ACC112 (cell line): ENCODE results near the gene PPP1R3A.

Source experiments
- H2AFZ ChIP-seq: fragments of 200-600 bp; sonication (generic); one replicate; pipeline ENCODE4 v1.6.0; 2017; ENCODE audit warnings: antibody characterized with exemption, low read length; ENCODE audit not compliant: unreplicated experiment
- H3K27ac ChIP-seq: fragments of 200-600 bp; sonication (generic); 2 replicates; pipeline ENCODE4 v1.5.1; 2014; ENCODE audit warnings: low read depth, mild to moderate bottlenecking, antibody characterized with exemption, low read length, moderate library complexity
- H3K27me3 ChIP-seq: fragments of 200-600 bp; sonication (generic); 2 replicates; pipeline ENCODE4 v1.6.1; 2014; ENCODE audit warnings: mild to moderate bottlenecking, antibody characterized with exemption, low read length, moderate library complexity, mixed read lengths; ENCODE audit not compliant: insufficient read depth
- H3K36me3 ChIP-seq: fragments of 200-600 bp; sonication (generic); 2 replicates; pipeline ENCODE4 v1.6.1; 2016; ENCODE audit warnings: mild to moderate bottlenecking, antibody characterized with exemption, low read length, moderate library complexity, mixed read lengths; ENCODE audit not compliant: insufficient read depth
- H3K4me1 ChIP-seq: fragments of 200-600 bp; sonication (generic); one replicate; pipeline ENCODE4 v1.6.1; 2016; ENCODE audit warnings: low read length, mixed read lengths; ENCODE audit not compliant: insufficient read depth, unreplicated experiment, control insufficient read depth
- H3K4me3 ChIP-seq: fragments of 200-600 bp; sonication (generic); 2 replicates; pipeline ENCODE4 v1.5.1; 2014; ENCODE audit warnings: mild to moderate bottlenecking, low read depth, low read length
- H3K79me2 ChIP-seq: fragments of 200-600 bp; sonication (generic); one replicate; pipeline ENCODE4 v1.6.0; 2016; ENCODE audit warnings: low read length; ENCODE audit not compliant: control insufficient read depth, unreplicated experiment, insufficient read depth

Gene PPP1R3A

GRCh38 chr7:113921363-113921762 lies 2.6 kb upstream of the PPP1R3A start:
- Histone ChIP-seq H3K79me2 (no peaks in the 10 kb centered on the region), H3K4me3 (no peak overlapping the region), H3K27me3 (no peaks in the 10 kb centered on the region), H2AFZ (no peak overlapping the region), H3K27ac (no peak overlapping the region), H3K4me1 (no peaks in the 10 kb centered on the region), H3K36me3 (no peaks in the 10 kb centered on the region)

- H3K36me3 ChIP-seq, result no peaks in the 10 kb centered on the region
- H3K27ac ChIP-seq, result no peak overlapping the region
- no peaks in the 10 kb centered on the region for H3K27me3 ChIP-seq
- H2AFZ ChIP-seq, result no peak overlapping the region
- no peak overlapping the region for H3K4me3 ChIP-seq
- no peaks in the 10 kb centered on the region for H3K4me1 ChIP-seq
- no peaks in the 10 kb centered on the region for H3K79me2 ChIP-seq
These were observed 969 bp downstream of the PPP1R3A start for GRCh38 chr7:113917840-113918239.

- H3K36me3 ChIP-seq, result no peaks in the 10 kb centered on the region
- no peaks in the 10 kb centered on the region for H3K79me2 ChIP-seq
- no peaks in the 10 kb centered on the region for H3K27me3 ChIP-seq
- H3K4me1 ChIP-seq, result no peaks in the 10 kb centered on the region
- H3K27ac ChIP-seq, result no peak overlapping the region
- H2AFZ ChIP-seq, result no peak overlapping the region
- H3K4me3 ChIP-seq, result no peak overlapping the region
These were observed 2.9 kb downstream of the PPP1R3A start for GRCh38 chr7:113915956-113916355.

- Histone ChIP-seq H3K79me2 (no peaks in the 10 kb centered on the region), H3K27me3 (no peaks in the 10 kb centered on the region), H3K4me1 (no peaks in the 10 kb centered on the region), H3K36me3 (no peaks in the 10 kb centered on the region), H2AFZ (no peak overlapping the region), H3K4me3 (no peak overlapping the region), H3K27ac (no peak overlapping the region)
These were observed 5.9 kb downstream of the PPP1R3A start for GRCh38 chr7:113912876-113913275.

GRCh38 chr7:113907617-113908016 lies 11.2 kb downstream of the PPP1R3A start:
- Histone ChIP-seq H3K4me1 (no peaks in the 10 kb centered on the region), H3K36me3 (no peaks in the 10 kb centered on the region), H2AFZ (no peak overlapping the region), H3K79me2 (no peaks in the 10 kb centered on the region), H3K27me3 (no peaks in the 10 kb centered on the region), H3K4me3 (peak overlapping the region; percentile 40; the same call in 1 of the 2 replicates), H3K27ac (no peak overlapping the region)

GRCh38 chr7:113904521-113904920 lies 14.3 kb downstream of the PPP1R3A start:
- H3K36me3 ChIP-seq, result no peaks in the 10 kb centered on the region
- no peak overlapping the region for H3K27ac ChIP-seq
- H3K4me1 ChIP-seq, result no peaks in the 10 kb centered on the region
- H3K79me2 ChIP-seq, result no peaks in the 10 kb centered on the region
- no peak overlapping the region for H3K4me3 ChIP-seq
- no peak overlapping the region for H2AFZ ChIP-seq
- no peaks in the 10 kb centered on the region for H3K27me3 ChIP-seq

GRCh38 chr7:113892818-113893217 lies 26.0 kb downstream of the PPP1R3A start:
- Histone ChIP-seq H3K27me3 (no peaks in the 10 kb centered on the region), H3K79me2 (no peaks in the 10 kb centered on the region), H2AFZ (peak overlapping the region; percentile 94), H3K36me3 (no peaks in the 10 kb centered on the region), H3K4me1 (peaks cover 21% of the 10 kb centered on the region), H3K4me3 (no peak overlapping the region; the same call in 1 of the 2 replicates), H3K27ac (no peak overlapping the region)

- no peak overlapping the region for H2AFZ ChIP-seq
These were observed 27.0 kb downstream of the PPP1R3A start for GRCh38 chr7:113891828-113892227.

GRCh38 chr7:113891031-113891350 lies 27.8 kb downstream of the PPP1R3A start:
- Histone ChIP-seq H3K36me3 (no peaks in the 10 kb centered on the region), H3K4me1 (peaks cover 21% of the 10 kb centered on the region), H2AFZ (no peak overlapping the region), H3K27ac (peak overlapping the region; percentile 52), H3K27me3 (no peaks in the 10 kb centered on the region), H3K4me3 (no peak overlapping the region), H3K79me2 (no peaks in the 10 kb centered on the region)

More at GRCh38 chr7:113891828-113892227, 27.0 kb downstream of the PPP1R3A start:
- no peaks in the 10 kb centered on the region for H3K36me3 ChIP-seq
- no peak overlapping the region for H3K4me3 ChIP-seq
- no peaks in the 10 kb centered on the region for H3K79me2 ChIP-seq
- no peaks in the 10 kb centered on the region for H3K27me3 ChIP-seq
- H3K27ac ChIP-seq, result peak overlapping the region; percentile 52
- H3K4me1 ChIP-seq, result peaks cover 21% of the 10 kb centered on the region

- Histone ChIP-seq H3K4me1 (peaks cover 21% of the 10 kb centered on the region), H3K4me3 (no peak overlapping the region), H2AFZ (no peak overlapping the region), H3K27ac (peak overlapping the region; percentile 52), H3K27me3 (no peaks in the 10 kb centered on the region), H3K79me2 (no peaks in the 10 kb centered on the region), H3K36me3 (no peaks in the 10 kb centered on the region)
These were observed 28.3 kb downstream of the PPP1R3A start for GRCh38 chr7:113890331-113891030.

- Histone ChIP-seq H3K27ac (no peak overlapping the region), H3K4me1 (no peaks in the 10 kb centered on the region), H3K79me2 (no peaks in the 10 kb centered on the region), H3K4me3 (no peak overlapping the region), H3K36me3 (no peaks in the 10 kb centered on the region), H2AFZ (no peak overlapping the region), H3K27me3 (no peaks in the 10 kb centered on the region)
These were observed 35.7 kb downstream of the PPP1R3A start for GRCh38 chr7:113883096-113883495.
